ENCODE data around the gene OR52E4.

DNA sequence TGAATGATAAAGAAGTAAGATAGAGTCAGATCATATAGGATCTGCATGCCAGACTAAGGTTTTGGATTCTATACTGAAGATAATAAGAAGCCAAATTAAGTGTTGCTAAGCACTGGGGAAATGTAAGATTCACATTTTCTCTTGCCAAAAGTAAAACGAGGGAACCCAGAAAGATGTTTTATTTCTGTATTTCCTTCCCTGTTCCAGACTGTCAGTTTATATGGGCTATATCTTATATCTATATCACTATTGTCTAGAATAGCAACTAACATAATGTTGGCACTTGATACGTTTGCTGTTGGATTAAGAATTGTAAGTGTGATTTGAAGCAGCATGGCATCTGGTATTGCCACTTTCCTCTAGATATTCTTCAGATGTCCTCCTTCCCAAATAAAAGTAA lies 47.0 kb upstream of the OR52E4 start:
- no peak for TF ChIP-seq POLR2A (IDR thresholded peaks at IDR 0.05)
- TF ChIP-seq, protein P1, sequence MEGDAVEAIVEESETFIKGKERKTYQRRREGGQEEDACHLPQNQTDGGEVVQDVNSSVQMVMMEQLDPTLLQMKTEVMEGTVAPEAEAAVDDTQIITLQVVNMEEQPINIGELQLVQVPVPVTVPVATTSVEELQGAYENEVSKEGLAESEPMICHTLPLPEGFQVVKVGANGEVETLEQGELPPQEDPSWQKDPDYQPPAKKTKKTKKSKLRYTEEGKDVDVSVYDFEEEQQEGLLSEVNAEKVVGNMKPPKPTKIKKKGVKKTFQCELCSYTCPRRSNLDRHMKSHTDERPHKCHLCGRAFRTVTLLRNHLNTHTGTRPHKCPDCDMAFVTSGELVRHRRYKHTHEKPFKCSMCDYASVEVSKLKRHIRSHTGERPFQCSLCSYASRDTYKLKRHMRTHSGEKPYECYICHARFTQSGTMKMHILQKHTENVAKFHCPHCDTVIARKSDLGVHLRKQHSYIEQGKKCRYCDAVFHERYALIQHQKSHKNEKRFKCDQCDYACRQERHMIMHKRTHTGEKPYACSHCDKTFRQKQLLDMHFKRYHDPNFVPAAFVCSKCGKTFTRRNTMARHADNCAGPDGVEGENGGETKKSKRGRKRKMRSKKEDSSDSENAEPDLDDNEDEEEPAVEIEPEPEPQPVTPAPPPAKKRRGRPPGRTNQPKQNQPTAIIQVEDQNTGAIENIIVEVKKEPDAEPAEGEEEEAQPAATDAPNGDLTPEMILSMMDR (IDR thresholded peaks at IDR 0.05) = no peak
- no peak for TF ChIP-seq POLR2AphosphoS5 (IDR thresholded peaks at IDR 0.05)
